HepG2 (cell line): ENCODE data around the gene OGT. TPM values are rescaled to one million over a fixed set of nuclear protein-coding genes. Genes with fewer than 3 reads are reported as not detected.

Experiments used
- ATAC-seq: fragments of 200-7000 bp; cut with Tn5 transposase; 3 replicates; pipeline ENCODE4 v1.9.1; 2020; ENCODE audit warnings: mild to moderate bottlenecking, moderate library complexity
- BruUV-seq: library from RNA; stranded (reverse); fragments of 400-500 nt; replicated peaks from 2 replicates; lab custom pipeline; 2021; lab: Mats Ljungman, UMichigan
- CTCF ChIA-PET: fragments of 300-600 bp; formaldehyde crosslinking; extraction: SDS; loops from one replicate; lab custom pipeline; 2021; ENCODE audit warnings: low total read pairs, inconsistent platforms, low intra/inter-chr PET ratio; lab: Yijun Ruan, JAX
- POLR2A ChIA-PET: fragments of 350-600 bp; sonication (Branson Sonifier 250); formaldehyde crosslinking; loops from one replicate; lab custom pipeline; 2020; ENCODE audit warnings: antibody characterized with exemption, inconsistent platforms; lab: Yijun Ruan, JAX
- DNase-seq: peaks from one replicate; pipeline ENCODE4 v3.0.0-alpha.2; 2015; ENCODE audit warnings: low spot score
- FAIRE-seq: peaks from 3 replicates; lab custom pipeline; 2011; peaks lifted over from hg19 to GRCh38; lab: Jason Lieb, UNC
- H2AFZ ChIP-seq: one replicate; pipeline ENCODE4 v1.6.1; 2011; ENCODE audit warnings: low read length, inconsistent platforms
- H3K27ac ChIP-seq: fragments of 300-600 bp; 3 replicates; pipeline ENCODE4 v1.8.0; 2011; ENCODE audit warnings: mixed run types, mild to moderate bottlenecking, mixed read lengths, low read length, inconsistent platforms; ENCODE audit not compliant: insufficient read depth; ENCODE audit errors: extremely low read length
- H3K27me3 ChIP-seq, 2 experiments: fragments of 200-600 bp in 1 of 2; 2 replicates in 1 of 2; 3 replicates in 1 of 2; pipeline versions ENCODE4 v1.6.0 to v1.8.0; 2011; ENCODE audit warnings: low read length in 2 of 2, mild to moderate bottlenecking in 2 of 2, moderate library complexity in 2 of 2, inconsistent platforms in 1 of 2; ENCODE audit not compliant: insufficient read depth in 2 of 2, control insufficient read depth in 1 of 2
- H3K36me3 ChIP-seq, 2 experiments: fragments of 200-600 bp in 1 of 2; replicated peaks in 1 of 2; 2 replicates in 1 of 2; 3 replicates in 1 of 2; pipeline versions ENCODE4 v1.5.1 to v1.8.0; 2011; ENCODE audit warnings: low read length in 2 of 2, inconsistent platforms in 1 of 2; ENCODE audit not compliant: insufficient read depth in 2 of 2, control insufficient read depth in 1 of 2
- H3K4me1 ChIP-seq: 2 replicates; pipeline ENCODE4 v1.5.1; 2012; ENCODE audit warnings: low read length, inconsistent platforms; ENCODE audit not compliant: insufficient read depth
- H3K4me2 ChIP-seq: 2 replicates; pipeline ENCODE4 v1.6.0; 2011; ENCODE audit warnings: low read depth, low read length, inconsistent platforms
- H3K4me3 ChIP-seq, 3 experiments: fragments of 200-600 bp in 1 of 3; sonication (generic), shearing (Covaris generic) in 1 of 3; replicated peaks in 1 of 3; 2 replicates each; pipeline ENCODE4 v1.5.1; 2011 to 2016; ENCODE audit warnings: low read length in 3 of 3, inconsistent platforms in 2 of 3, low read depth in 2 of 3, mild to moderate bottlenecking in 2 of 3, control low read depth in 1 of 3, mixed read lengths in 1 of 3; ENCODE audit not compliant: insufficient read depth in 1 of 3
- H3K79me2 ChIP-seq: one replicate; pipeline ENCODE4 v1.6.1; 2011; ENCODE audit warnings: low read length, inconsistent platforms; ENCODE audit not compliant: insufficient read depth
- H3K9ac ChIP-seq: 2 replicates; pipeline ENCODE4 v1.6.0; 2011; ENCODE audit warnings: mild to moderate bottlenecking, low read depth, low read length, inconsistent platforms; ENCODE audit not compliant: insufficient read depth
- H3K9me3 ChIP-seq: 2 replicates; pipeline ENCODE4 v1.5.1; 2012; ENCODE audit warnings: mild to moderate bottlenecking, low read length
- H4K20me1 ChIP-seq: 2 replicates; pipeline ENCODE4 v1.6.0; 2011; ENCODE audit warnings: inconsistent platforms, mild to moderate bottlenecking, low read length, moderate library complexity; ENCODE audit not compliant: insufficient read depth
- ATF7 ChIP-seq, 2 experiments: fragments of 450-650 bp in 1 of 2; sonication (generic) in 1 of 2; formaldehyde crosslinking in 1 of 2; IDR thresholded peaks; 2 replicates each; pipeline versions ENCODE4 v1.4.0 to v1.6.1; 2016 to 2020; ENCODE audit warnings: antibody characterized with exemption in 1 of 2, mild to moderate bottlenecking in 1 of 2, missing genetic modification reagents in 1 of 2
- CC2D1A ChIP-seq: sonication (generic); formaldehyde crosslinking; IDR thresholded peaks from 2 replicates; pipeline ENCODE4 v1.8.1; 2023; ENCODE audit warnings: mild to moderate bottlenecking, missing genetic modification reagents
- ELF4 ChIP-seq: sonication (generic); formaldehyde crosslinking; IDR thresholded peaks from 2 replicates; pipeline ENCODE4 v1.5.0; 2020; ENCODE audit warnings: missing genetic modification reagents, mild to moderate bottlenecking, moderate library complexity, borderline replicate concordance
- FOXM1 ChIP-seq: sonication (generic); formaldehyde crosslinking; IDR thresholded peaks from 2 replicates; pipeline ENCODE4 v1.5.0; 2020; ENCODE audit warnings: missing genetic modification reagents
- HNF4G ChIP-seq, 2 experiments: sonication (generic) in 1 of 2; formaldehyde crosslinking in 1 of 2; IDR thresholded peaks; 2 replicates each; pipeline versions ENCODE4 v1.4.0 to v1.6.1; 2011 to 2020; ENCODE audit warnings: borderline replicate concordance in 2 of 2, low read depth in 2 of 2, mild to moderate bottlenecking in 2 of 2, low read length in 1 of 2, missing genetic modification reagents in 1 of 2, moderate library complexity in 1 of 2
- TCF7L2 ChIP-seq: IDR thresholded peaks from 2 replicates; pipeline ENCODE4 v1.6.1; 2011; ENCODE audit warnings: mild to moderate bottlenecking, low read depth, low read length, moderate library complexity
- TOE1 ChIP-seq: sonication (generic); formaldehyde crosslinking; IDR thresholded peaks from 2 replicates; pipeline ENCODE4 v1.4.0; 2020; ENCODE audit warnings: mild to moderate bottlenecking, missing genetic modification reagents
- ZNF20 ChIP-seq: sonication (generic); formaldehyde crosslinking; IDR thresholded peaks from 2 replicates; pipeline ENCODE4 v1.4.0; 2020; ENCODE audit warnings: mild to moderate bottlenecking, moderate library complexity, missing genetic modification reagents
- ZNF615 ChIP-seq: sonication (generic); formaldehyde crosslinking; IDR thresholded peaks from 2 replicates; pipeline ENCODE4 v1.5.0; 2020; ENCODE audit warnings: mild to moderate bottlenecking, missing genetic modification reagents, borderline replicate concordance
- WGBS: methylation state at CpG from one replicate; pipeline ENCODE4 v1.1.6; 2017; ENCODE audit warnings: low lambda C conversion rate; 5-methylcytosine and 5-hydroxymethylcytosine counted together
- in situ Hi-C: cut with HindIII; loops from 2 replicates; pipeline ENCODE4 v1.10.0; 2017; ENCODE audit warnings: low pct_unique_long_range_greater_than_20kb; ENCODE audit not compliant: extremely low pct_ligation_motif_present
- intact Hi-C: fragments of 100-400 bp; cut with micrococcal nuclease; formaldehyde crosslinking; loops from one replicate; pipeline ENCODE4 v1.10.0; 2022; ENCODE audit not compliant: unreplicated experiment
- polyA plus RNA-seq, 8 experiments: library from polyadenylated mRNA; depleted of rRNA in 3 of 8; stranded (reverse) in 7 of 8; unstranded in 1 of 8; fragments of >200 nt; fragmentation: Illumina TruSeq in 4 of 8; extraction: Trizol in 4 of 8; gene quantifications; 2 replicates each; pipeline versions ENCODE4 v1.2.1 to v1.2.3, GENCODE V29; 2011 to 2016; ENCODE audit warnings: low read depth in 4 of 8, missing spikeins in 1 of 8, mixed read lengths in 1 of 8; ENCODE audit not compliant: insufficient read depth in 1 of 8
- total RNA-seq, 5 experiments: library from RNA; depleted of rRNA; stranded (reverse); fragments of >200 nt; fragmentation: Illumina TruSeq; extraction: Trizol; gene quantifications; 2 replicates each; pipeline ENCODE4 v1.2.3, GENCODE V29; 2016; ENCODE audit warnings: low read depth in 1 of 5
- TF ChIP-seq, protein P1 (sequence below): sonication (generic); formaldehyde crosslinking; IDR thresholded peaks from 2 replicates; pipeline ENCODE4 v1.4.0; 2020; ENCODE audit warnings: missing genetic modification reagents, borderline replicate concordance
- TF ChIP-seq, protein P2 (sequence below): sonication (generic); formaldehyde crosslinking; IDR thresholded peaks from 2 replicates; pipeline ENCODE4 v1.9.0; 2021; ENCODE audit warnings: missing genetic modification reagents, mild to moderate bottlenecking, borderline replicate concordance
- TF ChIP-seq, protein P3 (sequence below): sonication (generic); formaldehyde crosslinking; IDR thresholded peaks from 2 replicates; pipeline ENCODE4 v1.5.0; 2020; ENCODE audit warnings: mild to moderate bottlenecking, missing genetic modification reagents, borderline replicate concordance
- TF ChIP-seq, protein P4 (sequence below): IDR thresholded peaks from 2 replicates; pipeline ENCODE4 v1.6.1; 2016
- TF ChIP-seq, protein P5 (sequence below): sonication (generic); formaldehyde crosslinking; IDR thresholded peaks from 2 replicates; pipeline ENCODE4 v1.4.0; 2020; ENCODE audit warnings: mild to moderate bottlenecking, missing genetic modification reagents

The OGT gene
- total and polyA plus RNA-seq, 2 of the 13 experiments (the other 11 are each of a cell fraction or from before 2014, with no cell fraction given), result 71.7 to 463 TPM

DNA sequence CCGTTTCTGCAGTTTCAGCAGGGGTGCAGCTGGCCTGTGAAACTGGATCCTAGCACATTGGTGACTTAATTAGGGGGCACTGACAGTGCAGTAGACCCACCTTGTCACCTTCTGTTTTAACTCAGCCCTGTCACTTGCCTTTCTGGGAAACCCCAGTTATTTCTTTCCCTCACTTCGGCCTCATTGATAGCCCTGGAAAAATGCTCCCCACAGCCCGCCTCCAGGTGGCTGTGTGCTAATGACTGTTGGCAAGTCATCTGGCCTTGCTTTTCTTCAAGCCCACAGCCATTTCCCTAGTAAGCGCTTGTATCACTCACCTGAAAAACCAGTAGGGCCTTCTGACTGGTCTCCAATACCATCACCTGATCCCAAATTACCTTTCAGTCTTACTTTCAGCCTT, 82.2 kb downstream of the OGT start:
- Histone ChIP-seq H3K9me3 (no peaks in the 10 kb centered on the region), H3K27ac (no peak overlapping the region), H3K79me2 (no peaks in the 10 kb centered on the region), H4K20me1 (no peaks in the 10 kb centered on the region), H3K27me3 (no peaks in the 10 kb centered on the region), H3K9ac (no peak overlapping the region), H3K4me1 (peaks cover 9% of the 10 kb centered on the region), H3K4me2 (no peak overlapping the region), H2AFZ (no peak overlapping the region), H3K36me3 (no peaks in the 10 kb centered on the region), H3K4me3 (no peak overlapping the region)
- TF ChIP-seq, protein P1, sequence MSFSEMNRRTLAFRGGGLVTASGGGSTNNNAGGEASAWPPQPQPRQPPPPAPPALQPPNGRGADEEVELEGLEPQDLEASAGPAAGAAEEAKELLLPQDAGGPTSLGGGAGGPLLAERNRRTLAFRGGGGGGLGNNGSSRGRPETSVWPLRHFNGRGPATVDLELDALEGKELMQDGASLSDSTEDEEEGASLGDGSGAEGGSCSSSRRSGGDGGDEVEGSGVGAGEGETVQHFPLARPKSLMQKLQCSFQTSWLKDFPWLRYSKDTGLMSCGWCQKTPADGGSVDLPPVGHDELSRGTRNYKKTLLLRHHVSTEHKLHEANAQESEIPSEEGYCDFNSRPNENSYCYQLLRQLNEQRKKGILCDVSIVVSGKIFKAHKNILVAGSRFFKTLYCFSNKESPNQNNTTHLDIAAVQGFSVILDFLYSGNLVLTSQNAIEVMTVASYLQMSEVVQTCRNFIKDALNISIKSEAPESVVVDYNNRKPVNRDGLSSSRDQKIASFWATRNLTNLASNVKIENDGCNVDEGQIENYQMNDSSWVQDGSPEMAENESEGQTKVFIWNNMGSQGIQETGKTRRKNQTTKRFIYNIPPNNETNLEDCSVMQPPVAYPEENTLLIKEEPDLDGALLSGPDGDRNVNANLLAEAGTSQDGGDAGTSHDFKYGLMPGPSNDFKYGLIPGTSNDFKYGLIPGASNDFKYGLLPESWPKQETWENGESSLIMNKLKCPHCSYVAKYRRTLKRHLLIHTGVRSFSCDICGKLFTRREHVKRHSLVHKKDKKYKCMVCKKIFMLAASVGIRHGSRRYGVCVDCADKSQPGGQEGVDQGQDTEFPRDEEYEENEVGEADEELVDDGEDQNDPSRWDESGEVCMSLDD (CRISPR knock-in tag), result no peak
- TF ChIP-seq, protein P2, sequence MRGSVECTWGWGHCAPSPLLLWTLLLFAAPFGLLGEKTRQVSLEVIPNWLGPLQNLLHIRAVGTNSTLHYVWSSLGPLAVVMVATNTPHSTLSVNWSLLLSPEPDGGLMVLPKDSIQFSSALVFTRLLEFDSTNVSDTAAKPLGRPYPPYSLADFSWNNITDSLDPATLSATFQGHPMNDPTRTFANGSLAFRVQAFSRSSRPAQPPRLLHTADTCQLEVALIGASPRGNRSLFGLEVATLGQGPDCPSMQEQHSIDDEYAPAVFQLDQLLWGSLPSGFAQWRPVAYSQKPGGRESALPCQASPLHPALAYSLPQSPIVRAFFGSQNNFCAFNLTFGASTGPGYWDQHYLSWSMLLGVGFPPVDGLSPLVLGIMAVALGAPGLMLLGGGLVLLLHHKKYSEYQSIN, result no peak
- no peak for TF ChIP-seq HNF4G (IDR thresholded peaks at IDR 0.05; ENCODE audit: borderline replicate concordance, low read depth, low read length)
- TF ChIP-seq HNF4G (CRISPR knock-in tag; IDR thresholded peaks at IDR 0.05; ENCODE audit: borderline replicate concordance, low read depth), result no peak
- TF ChIP-seq, protein P3, sequence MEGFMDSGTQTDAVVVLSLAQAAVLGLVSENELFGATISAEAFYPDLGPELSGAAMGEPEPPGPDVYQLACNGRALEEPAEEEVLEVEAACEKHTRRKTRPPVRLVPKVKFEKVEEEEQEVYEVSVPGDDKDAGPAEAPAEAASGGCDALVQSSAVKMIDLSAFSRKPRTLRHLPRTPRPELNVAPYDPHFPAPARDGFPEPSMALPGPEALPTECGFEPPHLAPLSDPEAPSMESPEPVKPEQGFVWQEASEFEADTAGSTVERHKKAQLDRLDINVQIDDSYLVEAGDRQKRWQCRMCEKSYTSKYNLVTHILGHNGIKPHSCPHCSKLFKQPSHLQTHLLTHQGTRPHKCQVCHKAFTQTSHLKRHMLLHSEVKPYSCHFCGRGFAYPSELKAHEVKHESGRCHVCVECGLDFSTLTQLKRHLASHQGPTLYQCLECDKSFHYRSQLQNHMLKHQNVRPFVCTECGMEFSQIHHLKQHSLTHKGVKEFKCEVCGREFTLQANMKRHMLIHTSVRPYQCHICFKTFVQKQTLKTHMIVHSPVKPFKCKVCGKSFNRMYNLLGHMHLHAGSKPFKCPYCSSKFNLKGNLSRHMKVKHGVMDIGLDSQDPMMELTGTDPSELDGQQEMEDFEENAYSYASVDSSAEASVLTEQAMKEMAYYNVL (CRISPR knock-in tag), result no peak
- no peak for TF ChIP-seq CC2D1A (CRISPR knock-in tag)
- no peak for TF ChIP-seq ZNF615 (CRISPR knock-in tag)
- no peak for TF ChIP-seq ZNF20 (CRISPR knock-in tag)
- TF ChIP-seq TCF7L2, result no peak
- TF ChIP-seq ELF4 (CRISPR knock-in tag), result no peak
- TF ChIP-seq ATF7 (IDR thresholded peaks at IDR 0.05), result no peak
- no peak for TF ChIP-seq ATF7 (CRISPR knock-in tag; IDR thresholded peaks at IDR 0.05)
- no peak for TF ChIP-seq FOXM1 (CRISPR knock-in tag)
- TF ChIP-seq, protein P4, sequence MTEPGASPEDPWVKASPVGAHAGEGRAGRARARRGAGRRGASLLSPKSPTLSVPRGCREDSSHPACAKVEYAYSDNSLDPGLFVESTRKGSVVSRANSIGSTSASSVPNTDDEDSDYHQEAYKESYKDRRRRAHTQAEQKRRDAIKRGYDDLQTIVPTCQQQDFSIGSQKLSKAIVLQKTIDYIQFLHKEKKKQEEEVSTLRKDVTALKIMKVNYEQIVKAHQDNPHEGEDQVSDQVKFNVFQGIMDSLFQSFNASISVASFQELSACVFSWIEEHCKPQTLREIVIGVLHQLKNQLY (CRISPR knock-in tag), result no peak
- TF ChIP-seq, protein P5, sequence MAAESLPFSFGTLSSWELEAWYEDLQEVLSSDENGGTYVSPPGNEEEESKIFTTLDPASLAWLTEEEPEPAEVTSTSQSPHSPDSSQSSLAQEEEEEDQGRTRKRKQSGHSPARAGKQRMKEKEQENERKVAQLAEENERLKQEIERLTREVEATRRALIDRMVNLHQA (CRISPR knock-in tag), result no peak
- TF ChIP-seq TOE1, result no peak
- ATAC-seq, result no peak
- ChIA-PET POLR2A (no interaction called here), CTCF (no interaction called here)
- WGBS, result 86% methylated on average over 4 of the region's 4 CpGs
- intact Hi-C loops (no loop called here), in situ Hi-C loops (no loop called here)
- BruUV-seq, result no TSS peak
- no peak for DNase-seq
- FAIRE-seq, result no peak
